ENCODE measurements around the gene NOSIP. TPM values are rescaled to one million over a fixed set of nuclear protein-coding genes. Genes with fewer than 3 reads are reported as not detected.

NOSIP gene
- total and polyA plus RNA-seq, 5 donors from 2014 or later, result 124 to 385 (median 280) TPM

DNA sequence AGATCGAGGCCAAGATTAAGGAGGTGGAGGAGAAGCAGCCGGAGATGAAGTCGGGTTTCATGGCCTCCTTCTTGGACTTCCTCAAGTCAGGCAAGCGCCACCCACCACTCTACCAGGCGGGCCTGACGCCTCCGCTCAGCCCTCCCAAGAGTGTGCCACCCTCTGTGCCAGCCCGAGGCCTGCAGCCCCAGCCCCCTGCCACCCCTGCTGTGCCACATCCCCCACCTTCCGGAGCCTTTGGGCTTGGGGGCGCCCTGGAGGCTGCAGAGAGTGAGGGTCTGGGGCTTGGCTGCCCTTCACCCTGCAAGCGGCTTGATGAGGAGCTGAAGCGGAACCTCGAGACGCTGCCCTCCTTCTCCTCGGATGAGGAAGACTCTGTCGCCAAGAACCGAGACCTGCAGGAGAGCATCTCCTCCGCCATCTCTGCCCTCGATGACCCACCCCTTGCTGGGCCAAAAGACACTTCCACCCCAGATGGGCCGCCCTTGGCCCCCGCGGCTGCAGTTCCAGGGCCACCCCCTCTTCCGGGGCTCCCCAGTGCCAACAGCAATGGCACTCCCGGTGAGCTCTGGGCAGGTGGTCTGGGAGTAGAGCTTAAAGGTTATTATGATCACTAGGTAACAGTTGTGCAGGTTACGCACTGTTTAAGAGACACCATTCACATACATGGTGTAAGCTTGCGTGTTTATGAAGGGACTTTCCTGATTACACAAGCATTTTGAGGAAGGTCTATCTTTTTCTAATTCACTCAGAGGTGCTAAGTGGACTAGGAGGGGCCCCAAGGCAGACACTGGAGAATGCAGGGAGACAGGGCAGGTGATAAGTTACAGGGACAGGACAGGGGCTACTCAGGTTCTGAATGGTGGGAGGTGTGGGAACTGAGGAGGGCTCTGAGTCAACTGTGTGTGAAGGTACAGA is 19.3 kb upstream of the NOSIP start:
- Histone ChIP-seq H3K27ac (ENCODE audit: insufficient read depth, low read length, poor library complexity, severe bottlenecking) (no peak overlapping the region), H3K4me3 (ENCODE audit: low read depth, low read length) (no peak overlapping the region), H3K4me1 (ENCODE audit: control insufficient read depth, insufficient read depth, low read length, poor library complexity, severe bottlenecking) (no peaks in the 10 kb centered on the region), H3K9me3 (ENCODE audit: control insufficient read depth in 2 of 2, low read length in 2 of 2) (no peaks in the 10 kb centered on the region), H3K36me3 (ENCODE audit: control insufficient read depth, insufficient read depth, low read length) (peaks cover 54% of the 10 kb centered on the region), H3K27me3 (ENCODE audit: control insufficient read depth, insufficient read depth, low read length) (no peaks in the 10 kb centered on the region)
- Mint-ChIP-seq H3K27ac (no peak overlapping the region), H3K9me3 (no peaks in the 10 kb centered on the region), H3K36me3 (peaks cover 21% of the 10 kb centered on the region), H3K4me3 (peak overlapping the region in 1 of 4 donors; percentile 47), H3K27me3 (no peaks in the 10 kb centered on the region), H3K4me1 (peaks cover 0 to 24% (median 4%) of the 10 kb centered on the region in 4 donors)
- ATAC-seq (ENCODE audit: low read depth in 2 of 2), result no peak
- DNase-seq, result no peak

DNA sequence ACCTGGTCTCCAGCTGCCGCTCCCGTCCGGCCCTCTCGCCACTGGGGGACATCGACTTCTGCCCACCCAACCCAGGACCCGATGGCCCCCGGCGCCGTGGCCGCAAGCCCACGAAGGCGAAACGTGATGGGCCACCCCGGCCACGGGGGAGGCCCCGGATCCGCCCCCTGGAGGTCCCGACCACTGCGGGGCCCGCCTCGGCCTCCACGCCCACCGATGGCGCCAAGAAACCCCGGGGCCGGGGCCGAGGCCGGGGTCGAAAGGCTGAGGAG is 17.3 kb upstream of the NOSIP start:
- no peaks in the 10 kb centered on the region for H3K9me3 ChIP-seq (ENCODE audit: control insufficient read depth in 2 of 2, low read length in 2 of 2)
- H3K27ac ChIP-seq (ENCODE audit: insufficient read depth, low read length, poor library complexity, severe bottlenecking), result no peak overlapping the region
- DNase-seq (no peak), ATAC-seq (ENCODE audit: low read depth in 2 of 2) (no peak)
- no peak overlapping the region for H3K27ac Mint-ChIP-seq
- H3K36me3 ChIP-seq (ENCODE audit: control insufficient read depth, insufficient read depth, low read length), result peaks cover 45% of the 10 kb centered on the region
- no peak overlapping the region for H3K4me3 Mint-ChIP-seq
- H3K9me3 Mint-ChIP-seq, result no peaks in the 10 kb centered on the region
- H3K36me3 Mint-ChIP-seq, result peaks cover 26% of the 10 kb centered on the region
- H3K4me1 ChIP-seq (ENCODE audit: control insufficient read depth, insufficient read depth, low read length, poor library complexity, severe bottlenecking), result peaks cover 13% of the 10 kb centered on the region
- H3K27me3 Mint-ChIP-seq, result no peaks in the 10 kb centered on the region
- no peak overlapping the region for H3K4me3 ChIP-seq (ENCODE audit: low read depth, low read length)
- peaks cover 0 to 38% (median 16%) of the 10 kb centered on the region in 4 donors for H3K4me1 Mint-ChIP-seq
- no peaks in the 10 kb centered on the region for H3K27me3 ChIP-seq (ENCODE audit: control insufficient read depth, insufficient read depth, low read length)

DNA sequence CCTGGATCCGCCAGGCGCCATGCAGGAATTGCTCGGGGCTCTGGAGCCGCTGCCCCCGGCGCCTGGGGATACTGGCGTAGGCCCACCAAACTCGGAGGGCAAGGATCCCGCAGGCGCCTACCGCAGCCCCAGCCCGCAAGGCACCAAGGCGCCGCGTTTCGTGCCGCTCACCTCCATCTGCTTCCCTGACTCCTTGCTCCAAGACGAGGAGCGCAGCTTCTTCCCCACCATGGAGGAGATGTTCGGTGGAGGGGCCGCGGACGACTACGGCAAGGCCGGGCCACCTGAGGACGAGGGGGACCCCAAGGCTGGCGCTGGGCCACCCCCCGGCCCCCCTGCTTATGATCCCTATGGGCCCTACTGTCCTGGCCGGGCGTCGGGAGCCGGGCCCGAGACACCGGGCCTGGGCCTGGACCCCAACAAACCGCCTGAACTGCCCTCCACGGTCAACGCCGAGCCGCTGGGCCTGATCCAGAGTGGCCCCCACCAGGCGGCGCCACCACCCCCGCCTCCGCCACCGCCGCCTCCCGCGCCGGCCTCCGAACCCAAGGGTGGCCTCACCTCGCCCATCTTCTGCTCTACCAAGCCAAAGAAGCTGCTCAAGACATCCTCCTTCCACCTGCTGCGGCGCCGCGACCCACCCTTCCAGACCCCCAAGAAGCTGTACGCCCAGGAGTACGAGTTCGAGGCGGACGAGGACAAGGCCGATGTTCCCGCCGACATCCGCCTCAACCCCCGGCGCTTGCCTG is 16.8 kb upstream of the NOSIP start:
- Histone ChIP-seq H3K4me3 (ENCODE audit: low read depth, low read length) (no peak overlapping the region), H3K27ac (ENCODE audit: insufficient read depth, low read length, poor library complexity, severe bottlenecking) (no peak overlapping the region), H3K27me3 (ENCODE audit: control insufficient read depth, insufficient read depth, low read length) (no peaks in the 10 kb centered on the region), H3K4me1 (ENCODE audit: control insufficient read depth, insufficient read depth, low read length, poor library complexity, severe bottlenecking) (peaks cover 18% of the 10 kb centered on the region), H3K9me3 (ENCODE audit: control insufficient read depth in 2 of 2, low read length in 2 of 2) (no peaks in the 10 kb centered on the region), H3K36me3 (ENCODE audit: control insufficient read depth, insufficient read depth, low read length) (peaks cover 41% of the 10 kb centered on the region)
- H3K27me3 Mint-ChIP-seq, result no peaks in the 10 kb centered on the region
- H3K4me1 Mint-ChIP-seq, result peaks cover 0 to 42% (median 19%) of the 10 kb centered on the region in 4 donors
- H3K9me3 Mint-ChIP-seq, result no peaks in the 10 kb centered on the region
- H3K27ac Mint-ChIP-seq, result no peak overlapping the region
- H3K36me3 Mint-ChIP-seq, result peaks cover 25% of the 10 kb centered on the region
- no peak for DNase-seq
- no peak overlapping the region for H3K4me3 Mint-ChIP-seq
- ATAC-seq (ENCODE audit: low read depth in 2 of 2), result no peak

DNA sequence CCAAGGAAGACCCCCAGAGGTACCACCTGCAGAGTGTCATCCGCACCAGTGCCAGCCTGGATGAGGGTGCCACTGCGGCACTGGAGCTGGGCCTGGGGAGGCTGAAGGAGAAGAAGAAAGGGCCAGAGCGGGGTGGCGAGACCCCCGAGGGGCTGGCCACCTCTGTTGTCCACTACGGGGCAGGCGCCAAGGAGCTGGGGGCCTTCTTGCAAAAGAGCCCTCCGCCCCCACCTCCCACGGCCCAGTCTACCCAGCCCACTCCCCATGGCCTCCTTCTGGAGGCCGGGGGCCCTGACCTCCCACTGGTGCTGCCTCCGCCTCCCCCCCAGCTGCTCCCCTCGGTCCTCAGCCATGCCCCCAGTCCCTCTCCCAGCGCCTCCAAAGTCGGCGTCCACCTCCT is 16.1 kb upstream of the NOSIP start:
- H3K27me3 Mint-ChIP-seq, result no peaks in the 10 kb centered on the region

DNA sequence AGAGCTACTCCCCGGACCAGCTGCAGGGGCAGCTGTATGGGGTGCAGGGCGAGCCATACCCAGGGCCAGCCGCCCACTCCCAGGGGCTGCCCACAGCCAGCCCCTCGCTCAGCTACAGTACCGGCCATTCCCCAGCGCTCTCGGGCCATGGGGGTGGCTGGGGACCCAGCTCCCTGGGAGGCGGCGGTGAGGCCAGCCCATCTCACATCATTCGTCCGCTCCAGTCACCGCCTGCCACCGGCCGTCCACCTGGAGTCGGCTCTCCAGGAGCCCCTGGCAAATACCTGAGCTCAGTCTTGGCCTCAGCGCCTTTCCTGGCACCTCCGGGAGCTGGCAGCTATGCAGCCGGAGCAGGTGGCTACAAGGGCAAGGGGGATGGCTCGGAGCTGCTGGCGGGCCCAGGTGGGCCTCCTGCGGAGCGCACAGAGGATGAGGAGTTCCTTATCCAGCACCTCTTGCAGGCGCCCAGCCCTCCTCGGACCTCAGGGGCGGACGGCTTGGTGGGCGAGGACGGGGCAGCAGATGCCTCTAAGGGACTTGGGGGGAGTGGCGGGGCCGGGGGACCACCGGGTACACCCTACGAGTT is 15.6 kb upstream of the NOSIP start:
- H3K36me3 Mint-ChIP-seq, result peaks cover 19% of the 10 kb centered on the region
- Histone ChIP-seq H3K4me3 (ENCODE audit: low read depth, low read length) (no peak overlapping the region), H3K27me3 (ENCODE audit: control insufficient read depth, insufficient read depth, low read length) (no peaks in the 10 kb centered on the region), H3K4me1 (ENCODE audit: control insufficient read depth, insufficient read depth, low read length, poor library complexity, severe bottlenecking) (peaks cover 19% of the 10 kb centered on the region), H3K9me3 (ENCODE audit: control insufficient read depth in 2 of 2, low read length in 2 of 2) (no peaks in the 10 kb centered on the region), H3K36me3 (ENCODE audit: control insufficient read depth, insufficient read depth, low read length) (peaks cover 33% of the 10 kb centered on the region), H3K27ac (ENCODE audit: insufficient read depth, low read length, poor library complexity, severe bottlenecking) (no peak overlapping the region)
- H3K27me3 Mint-ChIP-seq, result no peaks in the 10 kb centered on the region
- DNase-seq (no peak), ATAC-seq (ENCODE audit: low read depth in 2 of 2) (no peak)
- peaks cover 0 to 36% (median 17%) of the 10 kb centered on the region in 4 donors for H3K4me1 Mint-ChIP-seq
- H3K27ac Mint-ChIP-seq, result no peak overlapping the region
- H3K4me3 Mint-ChIP-seq, result no peak overlapping the region
- H3K9me3 Mint-ChIP-seq, result no peaks in the 10 kb centered on the region

More for the DNA sequence above, 16.1 kb upstream of the NOSIP start:
- Mint-ChIP-seq H3K9me3 (no peaks in the 10 kb centered on the region), H3K4me3 (no peak overlapping the region), H3K4me1 (peaks cover 0 to 39% (median 19%) of the 10 kb centered on the region in 4 donors), H3K27ac (no peak overlapping the region), H3K36me3 (peaks cover 21% of the 10 kb centered on the region)
- peaks cover 19% of the 10 kb centered on the region for H3K4me1 ChIP-seq (ENCODE audit: control insufficient read depth, insufficient read depth, low read length, poor library complexity, severe bottlenecking)
- ATAC-seq (ENCODE audit: low read depth in 2 of 2) (no peak), DNase-seq (no peak)
- H3K27ac ChIP-seq (ENCODE audit: insufficient read depth, low read length, poor library complexity, severe bottlenecking), result no peak overlapping the region
- H3K9me3 ChIP-seq (ENCODE audit: control insufficient read depth in 2 of 2, low read length in 2 of 2), result no peaks in the 10 kb centered on the region
- H3K36me3 ChIP-seq (ENCODE audit: control insufficient read depth, insufficient read depth, low read length), result peaks cover 36% of the 10 kb centered on the region
- H3K27me3 ChIP-seq (ENCODE audit: control insufficient read depth, insufficient read depth, low read length), result no peaks in the 10 kb centered on the region
- H3K4me3 ChIP-seq (ENCODE audit: low read depth, low read length), result no peak overlapping the region

DNA sequence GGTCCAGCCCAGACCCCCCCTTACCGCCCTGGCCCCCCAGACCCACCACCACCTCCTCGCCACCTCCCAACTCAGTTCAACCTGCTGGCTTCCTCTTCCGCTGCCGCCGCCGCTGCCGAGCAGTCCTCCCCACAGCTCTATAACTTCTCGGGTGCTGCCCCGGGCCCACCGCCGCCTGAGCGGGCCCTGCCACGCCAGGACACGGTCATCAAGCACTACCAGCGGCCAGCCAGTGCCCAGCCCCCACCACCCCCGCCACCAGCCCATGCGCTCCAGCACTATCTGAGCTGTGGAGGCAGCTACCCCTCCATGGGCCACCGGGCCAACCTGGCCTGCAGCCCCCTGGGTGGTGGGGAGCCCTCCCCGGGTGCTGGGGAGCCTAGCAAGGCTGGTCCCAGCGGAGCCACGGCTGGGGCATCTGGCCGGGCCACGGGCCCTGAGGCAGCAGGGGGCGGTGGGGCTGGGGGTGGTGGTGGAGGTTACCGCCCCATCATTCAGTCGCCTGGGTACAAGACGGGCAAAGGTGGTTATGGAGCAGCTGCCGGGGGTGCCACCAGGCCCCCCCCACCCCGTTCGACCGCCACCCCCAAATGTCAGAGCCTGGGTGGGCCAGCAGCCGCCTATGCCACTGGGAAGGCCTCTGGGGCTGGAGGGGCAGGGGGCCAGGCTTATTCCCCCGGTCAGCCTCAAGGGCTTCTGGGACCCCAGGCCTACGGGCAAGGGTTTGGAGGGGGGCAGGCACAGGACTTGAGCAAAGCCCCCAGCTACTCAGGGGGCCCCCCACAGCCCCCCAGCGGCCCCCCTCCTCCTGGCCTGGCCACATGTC is 14.8 kb upstream of the NOSIP start:
- peaks cover 31% of the 10 kb centered on the region for H3K36me3 ChIP-seq (ENCODE audit: control insufficient read depth, insufficient read depth, low read length)
- peaks cover 15% of the 10 kb centered on the region for H3K36me3 Mint-ChIP-seq
- no peaks in the 10 kb centered on the region for H3K27me3 Mint-ChIP-seq
- peaks cover 26% of the 10 kb centered on the region for H3K4me1 ChIP-seq (ENCODE audit: control insufficient read depth, insufficient read depth, low read length, poor library complexity, severe bottlenecking)
- no peak for ATAC-seq (ENCODE audit: low read depth in 2 of 2)
- no peak for DNase-seq
- H3K9me3 ChIP-seq (ENCODE audit: control insufficient read depth in 2 of 2, low read length in 2 of 2), result no peaks in the 10 kb centered on the region
- H3K27me3 ChIP-seq (ENCODE audit: control insufficient read depth, insufficient read depth, low read length), result no peaks in the 10 kb centered on the region
- no peak overlapping the region for H3K27ac Mint-ChIP-seq
- no peak overlapping the region for H3K27ac ChIP-seq (ENCODE audit: insufficient read depth, low read length, poor library complexity, severe bottlenecking)
- H3K4me1 Mint-ChIP-seq, result peaks cover 0 to 33% (median 17%) of the 10 kb centered on the region in 4 donors
- H3K9me3 Mint-ChIP-seq, result no peaks in the 10 kb centered on the region
- H3K4me3 Mint-ChIP-seq, result no peak overlapping the region
- H3K4me3 ChIP-seq (ENCODE audit: low read depth, low read length), result no peak overlapping the region

All from CD4-positive, CD25-positive, alpha-beta regulatory T cell (primary cell).